ENCODE measurements around the gene BPGM.

BPGM gene

DNA sequence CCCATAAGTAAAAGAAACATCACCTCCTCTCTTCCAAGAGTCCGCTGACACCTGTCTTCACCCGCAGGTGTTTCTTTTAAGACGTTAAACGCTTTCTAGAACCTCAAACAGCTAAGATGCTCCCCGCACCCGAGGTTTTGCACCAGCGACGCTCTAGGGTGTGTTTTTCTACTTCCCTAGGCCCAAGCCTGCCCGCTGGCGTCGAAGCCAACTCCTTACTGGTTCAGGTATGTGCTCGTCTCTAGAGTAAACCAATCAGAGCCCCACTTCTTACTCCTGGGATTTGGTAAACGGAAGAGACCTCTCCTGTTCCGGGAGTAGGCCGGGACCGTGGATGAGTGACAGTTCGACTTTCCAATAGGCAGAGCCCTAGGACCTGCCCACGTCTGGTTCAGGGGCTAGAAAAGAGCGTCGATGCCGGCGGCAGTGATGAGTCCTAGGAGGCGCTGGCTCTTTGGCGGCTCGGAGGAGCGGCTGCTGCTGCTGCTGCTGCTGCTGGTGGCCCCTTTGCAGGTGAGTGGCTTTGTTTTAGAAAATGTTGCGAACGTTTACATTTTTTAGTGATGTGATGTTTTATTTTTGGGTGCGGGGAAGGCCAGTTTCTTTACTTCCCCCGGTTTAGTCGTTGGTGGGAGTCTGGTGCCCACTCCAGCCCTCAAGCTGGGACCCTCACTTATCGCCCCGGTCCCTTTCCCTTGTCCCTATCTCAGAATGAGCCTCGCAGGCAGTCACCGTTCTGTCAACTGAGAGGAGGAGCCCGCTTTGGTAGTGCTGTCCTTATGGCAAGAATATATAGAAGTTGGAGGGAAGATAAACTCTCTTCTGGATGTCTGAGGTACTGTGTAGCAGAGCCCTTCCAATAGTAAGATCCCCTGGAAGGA, at the start of gene BPGM:
Gene BPGM (plus strand): TSS at position 429 of the 881 bp plus-strand sequence. CDS start 14,655 bp downstream, outside the sequence.
- DNase-seq (ENCODE audit: low read depth) = peak; percentile 87

DNA sequence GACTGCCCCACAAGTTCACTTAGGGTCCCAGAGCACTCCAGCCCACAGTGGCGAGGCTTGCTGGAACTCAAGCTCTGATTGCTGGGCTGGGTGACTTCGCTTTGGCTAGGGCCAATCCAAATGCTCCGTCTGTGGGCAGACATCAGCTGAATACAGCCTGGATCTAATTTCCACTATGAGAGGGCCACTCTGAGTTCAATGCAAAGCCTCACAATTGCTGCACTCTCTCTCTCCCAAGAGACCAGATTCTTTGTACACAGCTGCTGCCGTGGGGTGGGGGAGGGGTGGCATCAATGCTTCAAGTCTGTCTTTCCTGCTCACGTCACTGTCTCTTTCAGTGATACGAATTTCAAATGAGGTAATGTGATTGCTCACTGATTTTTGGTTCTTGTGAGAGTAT, 47.3 kb upstream of the BPGM start:
- DNase-seq (ENCODE audit: low read depth) = no peak

DNA sequence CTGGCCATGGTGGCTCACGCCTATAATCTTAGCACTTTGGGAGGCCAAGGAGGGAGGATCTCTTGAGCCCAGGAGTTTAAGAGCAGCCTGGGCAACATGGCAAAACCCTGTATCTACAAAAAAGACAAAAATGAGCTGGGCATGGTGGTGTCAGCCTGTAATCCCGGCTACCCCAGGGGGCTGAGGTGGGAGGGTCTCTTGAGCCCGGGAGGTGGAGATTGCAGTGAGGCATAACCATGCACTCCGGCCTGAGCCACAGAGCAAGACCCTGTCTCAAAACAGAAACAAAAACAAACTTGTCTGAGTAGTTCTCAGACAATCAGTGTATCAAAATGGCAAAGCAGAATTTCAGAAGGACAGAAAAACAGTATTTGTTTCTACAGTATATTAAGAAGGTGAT, 45.2 kb upstream of the BPGM start:
- no peak for DNase-seq (ENCODE audit: low read depth)

DNA sequence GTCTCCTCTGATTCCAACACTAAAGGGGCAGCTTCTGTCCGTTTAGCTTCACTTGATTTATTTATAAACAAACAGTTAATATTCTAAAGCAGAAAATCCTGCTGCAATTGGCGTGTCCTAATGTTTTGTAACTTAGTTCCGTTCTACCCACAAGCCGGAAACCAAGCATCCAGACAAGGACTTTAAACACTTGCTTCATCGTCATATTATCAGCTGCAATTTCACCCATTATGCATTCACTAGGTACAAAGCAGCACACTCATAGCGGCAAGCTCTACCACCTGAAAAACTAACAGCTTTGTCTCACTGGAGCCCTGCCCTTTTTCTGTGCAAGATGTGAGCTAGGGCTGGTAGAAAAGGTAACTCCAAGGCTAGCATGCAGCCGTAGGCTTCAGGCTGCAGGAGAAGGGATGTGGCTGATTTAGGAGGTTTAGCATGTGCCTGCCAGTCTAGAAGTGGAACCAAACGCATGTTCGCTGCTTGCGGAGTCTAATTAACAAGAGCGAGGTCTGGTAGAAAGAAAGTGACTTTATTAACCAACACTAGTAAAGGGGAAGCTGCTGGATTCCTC, 43.7 kb upstream of the BPGM start:
- no peak for DNase-seq (ENCODE audit: low read depth)

DNA sequence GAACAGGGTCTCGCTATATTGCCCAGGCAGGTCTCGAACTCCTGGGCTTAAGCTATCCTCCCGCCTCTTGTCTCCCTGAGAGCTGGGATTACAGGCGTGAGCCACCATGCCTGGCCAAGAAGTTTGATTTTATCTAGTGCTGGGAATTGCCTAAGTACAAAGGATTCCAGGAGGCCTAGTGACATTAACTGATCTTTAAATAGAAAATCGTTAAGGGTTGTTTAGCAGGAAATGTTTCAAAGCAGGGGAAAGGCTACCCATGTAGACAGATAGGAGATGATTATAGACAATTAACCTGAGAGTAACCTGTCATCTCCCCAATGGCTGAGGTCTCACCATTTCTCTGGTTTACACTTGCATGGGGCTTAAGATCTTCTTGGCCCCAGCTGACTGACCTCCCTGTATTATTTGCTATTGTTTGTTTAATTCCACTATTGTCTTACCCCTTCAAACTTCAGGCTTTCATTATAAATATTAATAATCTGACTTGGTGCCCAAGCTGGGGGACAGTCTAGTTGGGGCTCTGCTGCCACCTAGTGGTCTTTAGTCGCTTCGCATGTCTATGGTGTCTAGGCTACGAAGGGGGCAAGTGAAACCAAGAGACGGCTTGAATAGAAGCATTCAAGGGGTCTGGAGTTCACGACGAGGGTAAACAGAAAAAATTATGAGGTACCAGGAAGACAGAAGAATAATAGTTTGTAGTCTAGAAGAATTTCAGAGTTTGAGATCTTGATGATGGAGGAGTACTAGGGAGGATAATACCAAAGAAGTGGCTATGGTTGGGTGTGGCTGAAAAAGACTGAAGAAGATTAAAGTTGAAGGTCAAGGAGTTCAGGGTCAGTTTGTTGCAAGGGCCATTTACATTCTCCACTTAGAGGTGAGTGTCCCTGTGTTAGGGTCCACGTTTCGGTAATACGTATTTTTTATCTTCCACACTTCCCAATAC, 40.4 kb upstream of the BPGM start:
- DNase-seq (ENCODE audit: low read depth) = peak; percentile 11

DNA sequence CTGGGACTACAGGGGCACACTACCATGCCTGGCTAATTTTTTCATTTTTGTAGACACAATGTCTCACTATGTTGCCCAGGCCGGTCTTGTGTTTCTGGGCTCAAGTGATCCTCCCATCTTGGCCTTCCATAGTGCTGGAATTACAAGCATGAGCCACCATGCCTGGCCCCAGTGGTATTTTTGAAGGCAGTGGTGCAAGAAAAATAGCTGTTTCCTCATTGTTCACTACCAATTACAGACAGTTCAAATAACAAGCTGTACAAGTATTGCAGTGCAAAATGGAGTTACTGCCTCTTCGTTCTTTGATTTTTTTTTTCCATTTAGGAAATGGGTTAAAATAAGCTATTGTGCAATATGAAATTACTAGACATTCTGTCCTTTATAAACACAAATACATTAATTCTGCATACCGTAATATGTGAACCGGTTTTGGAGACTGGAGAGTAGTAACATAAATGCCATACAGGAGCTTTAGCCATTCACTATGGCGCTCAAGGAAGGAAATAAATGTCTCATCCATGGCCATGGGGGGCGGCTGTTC, 35.0 kb upstream of the BPGM start:
- DNase-seq (ENCODE audit: low read depth) = no peak

DNA sequence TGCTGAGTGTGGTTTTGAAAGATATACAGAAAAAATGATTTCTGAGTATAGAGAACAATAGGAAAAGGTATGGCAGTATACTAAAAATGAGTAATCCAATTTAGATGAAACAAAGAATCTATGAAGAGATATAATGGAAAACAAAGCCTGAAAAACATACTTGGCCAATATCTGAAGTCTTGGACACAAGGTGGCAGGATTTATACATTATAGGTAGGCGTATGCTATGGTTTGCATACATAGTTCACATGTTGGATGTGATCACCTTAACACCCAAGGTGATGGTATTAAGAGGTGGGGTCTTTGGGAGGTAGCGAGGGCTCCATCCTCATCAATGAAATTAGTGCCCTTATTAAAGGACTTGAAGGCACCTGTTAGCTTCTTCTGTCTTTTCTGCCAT, 34.5 kb upstream of the BPGM start:
- no peak for DNase-seq (ENCODE audit: low read depth)

DNA sequence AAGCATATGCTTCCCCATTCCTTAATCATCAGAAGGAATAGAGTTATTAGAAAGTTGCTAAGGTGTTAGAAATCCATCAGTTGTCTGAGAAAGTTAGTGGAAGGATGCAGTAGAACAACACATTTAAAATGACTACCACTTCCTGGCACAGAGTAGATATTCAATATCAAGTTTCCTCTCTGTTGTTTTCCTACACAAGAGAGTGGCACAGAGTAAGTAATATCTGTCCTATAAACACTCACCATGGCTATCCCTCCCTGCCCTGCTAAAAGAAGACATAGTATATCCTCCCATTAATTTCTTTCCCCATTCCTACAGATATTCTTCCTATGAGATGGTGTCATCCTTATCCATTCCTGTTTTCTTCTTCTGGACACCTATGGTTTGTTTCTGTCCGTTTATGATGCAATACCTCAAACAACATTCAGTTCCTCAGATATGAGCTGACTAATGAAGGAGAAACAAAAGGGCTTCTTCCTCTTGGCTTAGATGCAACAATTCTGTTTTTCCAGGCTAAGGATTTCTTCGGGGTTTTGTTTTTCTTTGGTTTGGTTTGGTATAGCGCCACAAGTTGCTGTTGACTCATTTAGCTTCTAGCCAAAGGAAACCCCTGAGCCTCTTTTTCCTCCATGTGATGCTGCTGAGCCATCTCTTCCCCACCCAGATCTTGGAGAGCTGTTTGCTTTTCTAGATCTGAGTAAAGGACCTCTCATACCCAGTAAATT, 32.9 kb upstream of the BPGM start:
- no peak for DNase-seq (ENCODE audit: low read depth)

DNA sequence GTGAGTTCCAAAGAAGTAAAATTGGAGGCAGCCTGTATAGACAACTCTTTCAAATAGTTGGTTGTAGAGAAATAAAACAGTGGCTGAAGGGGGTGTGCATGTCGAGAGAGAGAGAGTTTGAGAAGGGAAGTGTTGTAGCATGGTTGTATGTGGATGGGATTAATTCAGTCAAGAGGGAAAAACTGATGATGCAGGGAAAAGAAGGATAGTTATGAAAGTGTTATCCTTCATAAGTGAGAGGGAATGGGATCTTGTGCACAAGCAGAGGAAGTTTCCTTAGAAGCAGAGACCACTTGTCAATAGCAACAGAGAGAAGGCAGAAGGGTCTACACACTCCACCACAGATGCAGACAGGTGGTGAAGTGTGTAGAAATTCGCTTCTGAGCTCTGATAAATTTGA, 30.0 kb upstream of the BPGM start:
- DNase-seq (ENCODE audit: low read depth) = no peak

DNA sequence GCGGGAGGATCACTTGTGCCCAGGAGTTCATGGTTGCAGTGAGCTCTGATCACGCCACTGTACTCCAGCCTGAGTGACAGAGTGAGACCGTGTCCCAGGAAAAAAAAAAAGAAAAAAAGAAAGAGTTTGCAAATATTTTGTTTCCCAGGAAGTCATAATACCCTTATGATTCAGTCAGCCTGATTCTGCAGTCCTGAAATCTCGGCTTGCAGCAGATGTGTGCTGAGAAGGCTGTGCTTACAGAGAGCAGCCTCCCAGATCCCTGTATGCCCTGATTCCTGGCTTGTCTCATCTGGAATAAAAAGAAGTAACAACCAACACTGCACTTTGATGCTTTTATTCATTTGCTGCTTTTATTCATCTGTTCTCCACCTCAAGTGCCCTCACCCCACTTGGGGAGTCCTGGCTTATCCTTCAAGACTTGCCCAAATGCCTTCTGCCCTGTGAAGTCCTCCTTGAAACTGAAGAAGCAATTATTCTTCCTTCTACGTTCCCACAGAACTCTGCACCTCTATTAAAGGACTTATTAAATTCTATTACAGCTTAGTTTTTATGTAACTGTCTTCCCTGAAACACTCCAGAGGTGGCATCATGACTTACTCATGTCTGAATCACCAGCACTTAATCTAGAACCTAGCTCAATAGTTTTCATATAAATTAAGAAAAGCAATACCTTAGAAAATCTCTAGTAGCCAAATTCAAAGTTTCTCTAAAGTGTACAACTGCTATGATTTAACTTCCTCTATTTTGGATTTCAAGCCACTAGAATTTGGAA, 27.7 kb upstream of the BPGM start:
- DNase-seq (ENCODE audit: low read depth) = no peak

DNA sequence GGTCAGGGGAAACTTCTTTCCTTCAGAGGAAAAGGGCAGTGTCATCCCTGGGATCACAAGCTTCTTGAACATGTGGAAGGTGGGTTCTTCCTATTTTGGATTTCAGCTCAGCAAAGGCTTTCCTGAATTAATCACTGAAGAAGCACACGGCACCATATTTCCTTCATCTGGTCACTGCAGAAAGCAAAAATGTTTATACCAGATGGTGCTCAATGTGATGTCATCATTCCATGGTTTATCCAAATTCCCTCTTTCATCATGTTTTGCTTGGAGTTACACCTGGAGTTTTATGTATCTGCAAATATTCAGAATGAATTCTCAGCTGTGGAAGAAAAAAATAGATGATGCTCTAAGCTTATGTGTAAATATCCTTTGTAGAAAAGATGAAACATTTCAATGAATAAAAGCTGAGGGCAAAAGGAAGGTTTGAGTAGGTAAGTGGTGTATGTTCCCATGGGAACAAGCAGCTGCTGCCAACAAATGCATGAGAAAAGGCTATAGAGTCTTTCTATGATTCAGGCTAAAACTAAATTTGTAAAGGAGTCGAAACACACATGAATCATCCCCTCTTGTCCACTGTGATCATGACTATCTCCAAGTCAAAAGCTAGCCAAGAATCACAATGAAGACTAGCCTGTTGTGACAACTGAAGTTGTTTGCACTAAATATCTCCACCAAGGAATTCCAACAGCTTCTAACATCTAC, 26.9 kb upstream of the BPGM start:
- no peak for DNase-seq (ENCODE audit: low read depth)

DNA sequence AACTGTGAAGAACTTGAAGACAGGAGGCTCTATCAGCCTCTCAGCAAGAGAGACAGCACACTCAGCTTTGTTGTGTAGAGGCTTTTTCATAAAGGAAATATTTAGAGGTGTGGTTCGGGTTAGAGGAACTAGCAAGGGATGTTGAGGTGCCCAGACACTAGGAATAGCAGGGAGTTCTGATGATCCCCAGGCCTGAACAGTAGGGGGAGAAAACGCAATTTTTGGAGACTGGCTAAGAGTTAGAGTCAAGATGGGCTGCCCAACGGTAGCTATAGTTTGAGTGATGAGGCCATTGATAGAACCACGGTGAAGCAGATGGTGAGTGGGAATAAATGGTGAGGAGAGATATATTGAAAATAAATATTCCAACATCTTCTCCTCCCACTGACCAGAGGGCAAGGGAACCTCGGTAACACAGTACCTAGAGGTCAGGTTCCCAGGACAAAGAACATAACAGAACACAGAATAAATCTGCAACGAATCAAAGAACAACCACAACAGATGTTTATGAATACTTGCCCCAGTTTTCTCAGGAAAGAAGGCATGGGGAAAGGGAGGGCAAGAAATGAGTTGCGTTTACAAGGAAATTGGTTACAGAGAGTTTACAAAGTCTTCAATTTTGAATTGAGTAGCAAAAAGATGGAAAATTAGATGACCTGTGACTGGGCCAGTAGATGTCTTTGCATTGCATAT, 24.2 kb upstream of the BPGM start:
- DNase-seq (ENCODE audit: low read depth) = no peak

DNA sequence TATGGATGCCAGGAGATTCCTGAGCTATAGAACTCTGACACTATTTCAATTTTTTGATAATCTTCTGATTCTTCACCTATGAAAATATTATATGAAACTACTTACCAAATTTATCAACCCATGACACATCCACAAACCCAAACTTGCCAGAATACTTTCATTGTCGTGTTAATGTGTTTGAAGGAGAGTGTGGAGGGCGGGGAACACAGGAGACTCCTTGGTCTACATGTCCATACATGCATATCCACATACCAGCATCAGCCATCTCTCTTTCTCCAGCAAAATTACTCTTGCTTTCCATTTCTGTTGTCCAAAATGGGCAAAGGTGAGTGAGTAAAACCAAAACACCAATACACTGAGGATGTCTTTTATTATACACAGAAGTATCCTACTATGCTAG, 23.5 kb upstream of the BPGM start:
- no peak for DNase-seq (ENCODE audit: low read depth)

DNA sequence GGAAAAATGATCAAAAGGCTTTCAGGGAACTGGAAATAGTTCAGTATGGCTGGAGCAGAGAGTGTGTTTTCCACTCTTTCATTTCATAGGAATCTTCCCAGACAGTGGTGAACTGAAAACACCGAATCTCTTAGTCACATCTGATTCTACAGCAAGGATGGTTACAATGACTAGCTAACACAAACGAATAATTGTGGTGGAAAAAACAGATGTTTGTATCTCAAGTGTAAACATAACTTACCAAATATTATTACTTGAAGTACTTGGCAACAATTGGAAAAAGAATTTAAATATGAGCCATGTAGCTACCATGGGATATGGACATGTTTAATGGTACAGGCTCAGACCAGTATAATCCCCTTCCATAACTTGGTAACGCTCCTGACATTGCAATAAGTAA, 21.1 kb upstream of the BPGM start:
- no peak for DNase-seq (ENCODE audit: low read depth)

DNA sequence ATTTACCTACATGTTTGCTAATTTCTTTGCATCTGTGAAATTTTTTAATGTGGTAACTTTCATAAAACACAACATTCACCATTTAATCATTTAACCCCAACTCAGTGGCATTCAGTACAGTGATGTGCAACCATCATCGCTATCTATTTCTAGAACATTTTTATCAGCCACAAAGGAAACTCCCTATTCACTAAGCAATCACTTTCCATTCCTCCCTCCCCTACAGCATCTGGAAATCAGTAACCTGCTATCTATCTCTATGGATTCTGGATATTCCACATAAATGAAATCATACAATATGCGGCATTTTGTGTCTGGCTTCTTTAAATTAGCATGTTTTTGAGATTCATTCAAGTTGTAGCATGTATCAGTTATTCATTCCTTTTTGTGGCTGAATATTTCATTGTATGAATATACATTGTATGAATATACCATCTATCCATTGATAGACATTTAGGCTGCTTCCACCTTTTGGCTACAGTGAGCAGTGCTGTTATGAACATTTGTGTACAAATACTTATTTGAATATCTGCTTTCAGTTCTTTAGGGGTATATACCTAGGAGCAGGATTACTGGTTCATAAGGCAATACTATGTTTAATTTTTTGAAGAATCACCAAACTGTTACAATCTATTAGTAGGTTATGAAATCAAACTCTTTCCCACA, 19.4 kb upstream of the BPGM start:
- DNase-seq (ENCODE audit: low read depth) = no peak

DNA sequence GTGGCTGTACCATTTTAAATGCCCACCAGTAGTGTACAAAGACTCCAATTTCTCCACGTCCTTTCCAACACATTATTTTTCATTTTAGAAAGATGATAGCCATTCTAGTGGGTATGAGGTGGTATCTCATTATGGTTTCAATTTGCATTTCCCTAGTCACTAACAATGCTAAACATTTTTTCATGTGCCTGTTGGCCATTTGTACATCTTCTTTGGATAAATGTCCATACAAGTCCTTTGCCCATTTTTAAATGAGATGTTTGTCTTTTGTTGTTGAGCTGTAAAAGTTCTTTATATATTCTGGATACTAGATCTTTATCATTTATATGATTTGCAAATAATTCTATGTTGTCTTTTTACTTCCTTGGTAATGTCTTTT, 18.9 kb upstream of the BPGM start:
- no peak for DNase-seq (ENCODE audit: low read depth)

DNA sequence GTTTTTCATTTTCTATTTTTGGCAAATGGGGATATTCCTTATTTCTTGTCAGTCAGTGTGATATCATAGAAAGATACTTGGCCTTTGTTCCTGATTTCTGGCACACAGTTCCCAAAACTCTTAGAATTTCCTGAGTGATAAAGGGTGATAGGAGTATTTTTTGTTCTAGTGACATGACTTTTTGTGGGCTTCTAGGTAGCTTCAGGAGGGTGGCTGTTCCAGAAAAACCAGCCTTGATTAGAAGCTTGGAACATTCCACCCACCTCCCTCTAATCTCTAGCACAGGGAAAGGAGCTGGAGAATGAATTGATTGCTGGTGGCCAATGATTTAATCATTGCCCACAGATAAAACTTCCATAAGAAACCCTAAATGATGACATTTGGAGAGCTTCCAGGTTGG, 17.2 kb upstream of the BPGM start:
- DNase-seq (ENCODE audit: low read depth) = no peak

DNA sequence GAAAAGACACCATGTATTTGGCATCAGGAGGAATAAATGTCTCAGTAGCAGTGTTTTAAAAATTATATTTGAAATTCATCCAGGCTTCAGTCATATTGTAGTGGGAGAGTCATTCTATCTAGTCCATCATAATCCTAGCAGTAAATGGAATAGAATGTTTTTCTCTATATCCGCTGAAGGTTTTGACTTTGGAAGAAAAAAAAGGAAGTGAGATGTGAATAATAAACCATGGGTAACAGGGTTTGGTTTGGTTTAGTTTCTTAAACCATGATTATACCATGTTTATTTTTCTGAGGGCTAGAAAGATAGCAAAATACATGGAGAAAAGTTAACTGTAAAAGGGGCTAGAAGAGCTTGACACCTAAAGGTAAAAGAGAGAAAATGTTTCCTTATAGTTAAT, 16.4 kb upstream of the BPGM start:
- DNase-seq (ENCODE audit: low read depth) = no peak

DNA sequence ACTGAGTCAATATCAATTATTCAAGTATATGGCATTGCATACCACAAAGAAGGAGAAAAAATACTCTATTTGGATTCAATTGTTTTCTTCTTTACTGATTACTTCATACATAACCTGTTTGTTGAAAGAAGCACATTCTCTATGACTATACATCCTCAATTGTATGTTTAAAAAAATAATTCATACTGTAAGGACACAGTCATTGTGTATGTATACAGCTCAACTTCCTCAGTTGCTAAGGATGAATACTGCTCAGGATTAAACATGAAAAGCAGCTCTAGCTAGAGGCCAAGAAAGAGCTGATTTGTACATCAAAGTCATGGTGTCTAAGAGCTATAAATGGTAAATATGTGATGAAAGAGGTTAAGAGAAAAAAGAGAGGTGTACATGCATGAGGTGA, 15.8 kb upstream of the BPGM start:
- DNase-seq (ENCODE audit: low read depth) = no peak

Measured in stimulated activated CD8-positive, alpha-beta memory T cell treated with anti-CD3 and anti-CD28 coated beads, Interleukin-12 subunit alpha, Interleukin-12 subunit beta, amount 100 ng/mL, for 4 hours (primary cell).